HG03097 (cell line): ENCODE data around the gene DZIP3.
"Not testable (repeated sequence)": the region's sequence is repeated elsewhere in the genome, so short reads cannot be mapped to it uniquely, and the experiment has no call there.

ENCODE experiments used
- ATAC-seq: cut with Tn5 transposase; IDR thresholded peaks from one replicate; pipeline ENCODE4 v1.9.1; 2021; ENCODE audit not compliant: unreplicated experiment, low FRiP score

DZIP3 gene

GRCh38 chr3:108672701-108673100, 83.2 kb downstream of the DZIP3 start:
- ATAC-seq = no peak

- no peak for ATAC-seq
These were observed 84.6 kb downstream of the DZIP3 start for GRCh38 chr3:108673988-108674661.

GRCh38 chr3:108677811-108678210, 88.3 kb downstream of the DZIP3 start:
- no peak for ATAC-seq

GRCh38 chr3:108692286-108692685, 102.8 kb downstream of the DZIP3 start:
- not testable (repeated sequence) for ATAC-seq

- no peak for ATAC-seq
These were observed 108.9 kb downstream of the DZIP3 start for GRCh38 chr3:108698461-108698860.

GRCh38 chr3:108705045-108705444, 115.5 kb downstream of the DZIP3 start:
- no peak for ATAC-seq

- no peak for ATAC-seq
These were observed 123.5 kb downstream of the DZIP3 start for GRCh38 chr3:108713009-108713516.

GRCh38 chr3:108713816-108714215, 124.3 kb downstream of the DZIP3 start:
- ATAC-seq = no peak

- ATAC-seq = no peak
These were observed 128.9 kb downstream of the DZIP3 start for GRCh38 chr3:108718454-108718853.

- ATAC-seq = no peak
These were observed 129.8 kb downstream of the DZIP3 start for GRCh38 chr3:108719178-108719806.

GRCh38 chr3:108722724-108723123, 133.2 kb downstream of the DZIP3 start:
- ATAC-seq = no peak

- ATAC-seq = no peak
These were observed 134.6 kb downstream of the DZIP3 start for GRCh38 chr3:108724101-108724500.

GRCh38 chr3:108728105-108728504, 138.6 kb downstream of the DZIP3 start:
- no peak for ATAC-seq

GRCh38 chr3:108728934-108729333, 139.4 kb downstream of the DZIP3 start:
- ATAC-seq = no peak

GRCh38 chr3:108736821-108737220, 147.3 kb downstream of the DZIP3 start:
- no peak for ATAC-seq

- no peak for ATAC-seq
These were observed 153.4 kb downstream of the DZIP3 start for GRCh38 chr3:108742929-108743328.
